ENCODE results near the gene PAXX.
A peak's percentile ranks its signal among the peaks of the same experiment; 100 is the strongest.

PAXX gene, protein sequence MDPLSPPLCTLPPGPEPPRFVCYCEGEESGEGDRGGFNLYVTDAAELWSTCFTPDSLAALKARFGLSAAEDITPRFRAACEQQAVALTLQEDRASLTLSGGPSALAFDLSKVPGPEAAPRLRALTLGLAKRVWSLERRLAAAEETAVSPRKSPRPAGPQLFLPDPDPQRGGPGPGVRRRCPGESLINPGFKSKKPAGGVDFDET

GRCh38 chr9:136991993-136992818, at the start of gene PAXX:
PAXX (plus strand) TSS chr9:136992422; CDS start chr9:136992444, 22 bp downstream.
- peak; percentile 66 for DNase-seq

DNA sequence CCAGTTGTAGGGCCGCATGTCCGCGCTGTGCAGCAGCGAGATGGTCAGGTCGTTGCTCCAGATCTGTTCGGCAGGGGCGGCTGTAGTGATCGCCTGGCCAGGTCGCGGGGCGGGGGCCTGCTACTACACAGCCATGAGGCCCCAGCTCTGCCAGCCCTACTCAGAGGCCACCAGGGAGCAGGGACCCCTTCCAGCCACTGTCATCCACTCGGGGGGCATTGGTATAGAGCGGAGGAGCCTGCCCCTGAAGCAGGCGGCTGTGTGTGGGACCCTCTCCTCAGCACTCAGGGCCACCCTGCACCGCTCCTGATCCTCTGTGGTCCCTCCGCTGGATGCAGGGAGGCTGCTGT, 49.4 kb upstream of the PAXX start:
- no peak for DNase-seq

DNA sequence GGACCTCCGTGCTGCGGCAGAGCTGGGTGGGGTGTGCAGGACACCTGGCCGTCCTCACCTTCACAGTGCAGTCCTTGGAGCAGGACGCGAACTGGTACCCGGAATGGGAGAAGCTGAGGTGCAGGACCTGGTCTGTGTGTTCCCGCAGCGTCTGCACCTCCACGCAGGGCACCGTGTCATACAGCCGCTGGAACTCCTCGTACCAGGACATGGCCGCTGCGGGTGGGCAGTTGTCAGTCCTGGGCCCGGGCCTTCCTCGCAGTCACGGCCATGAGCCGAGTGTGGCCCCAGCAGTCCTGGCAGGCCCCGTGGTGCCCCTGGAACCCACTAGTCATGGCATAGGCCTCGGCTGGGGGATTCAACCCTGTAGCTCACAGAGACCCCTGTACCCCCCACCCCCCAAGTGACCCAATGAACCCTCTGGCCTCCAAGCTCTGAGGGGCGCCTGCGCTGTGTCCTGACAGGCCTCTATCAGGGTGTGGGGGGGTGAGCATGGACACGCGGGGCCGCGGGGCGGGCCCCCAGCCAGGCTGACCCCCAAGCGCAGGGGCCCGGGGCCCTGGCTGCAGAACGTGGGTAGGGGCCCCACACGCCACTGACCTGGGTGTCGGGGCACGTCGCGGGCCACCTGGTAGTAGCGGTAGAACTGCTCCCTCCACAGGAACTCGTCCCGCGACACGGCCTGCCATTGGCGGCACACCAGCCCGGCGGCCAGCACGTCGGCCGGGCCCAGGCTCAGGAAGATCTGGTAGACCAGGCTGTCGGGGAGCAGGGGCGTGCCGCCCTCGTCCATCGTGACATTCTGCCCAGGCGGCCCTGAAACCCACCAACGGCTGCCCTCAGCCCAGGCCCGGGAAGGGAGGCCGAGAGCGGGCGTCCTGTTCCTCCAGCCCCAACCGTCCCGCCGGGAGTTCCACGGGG, 48.7 kb upstream of the PAXX start:
- no peak for DNase-seq

DNA sequence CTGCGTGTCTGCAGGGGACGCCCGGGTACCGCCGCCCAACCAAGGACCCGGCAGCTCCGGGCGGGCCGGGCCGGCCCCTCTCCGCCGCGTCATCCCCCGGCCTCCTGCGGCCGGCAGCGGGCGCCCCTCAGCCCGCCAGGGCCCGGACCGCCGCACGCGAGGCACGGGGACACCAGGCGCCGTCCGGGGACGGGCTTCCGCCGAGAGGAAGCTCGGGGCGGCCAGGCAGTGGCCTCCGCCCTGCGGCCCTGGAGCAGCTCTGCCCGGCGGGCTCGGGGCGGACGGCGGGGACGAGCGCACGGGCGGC, 48.1 kb upstream of the PAXX start:
- no peak for DNase-seq

- DNase-seq: peak; percentile 89
Measured at GRCh38 chr9:136944519-136945332, 47.5 kb upstream of the PAXX start, which contains the start of the genes C8G and FBXW5. C8G (plus strand) TSS chr9:136945243; CDS start chr9:136945321, 78 bp downstream. FBXW5 (minus strand) TSS chr9:136944738; CDS start chr9:136944083, 655 bp downstream.

DNA sequence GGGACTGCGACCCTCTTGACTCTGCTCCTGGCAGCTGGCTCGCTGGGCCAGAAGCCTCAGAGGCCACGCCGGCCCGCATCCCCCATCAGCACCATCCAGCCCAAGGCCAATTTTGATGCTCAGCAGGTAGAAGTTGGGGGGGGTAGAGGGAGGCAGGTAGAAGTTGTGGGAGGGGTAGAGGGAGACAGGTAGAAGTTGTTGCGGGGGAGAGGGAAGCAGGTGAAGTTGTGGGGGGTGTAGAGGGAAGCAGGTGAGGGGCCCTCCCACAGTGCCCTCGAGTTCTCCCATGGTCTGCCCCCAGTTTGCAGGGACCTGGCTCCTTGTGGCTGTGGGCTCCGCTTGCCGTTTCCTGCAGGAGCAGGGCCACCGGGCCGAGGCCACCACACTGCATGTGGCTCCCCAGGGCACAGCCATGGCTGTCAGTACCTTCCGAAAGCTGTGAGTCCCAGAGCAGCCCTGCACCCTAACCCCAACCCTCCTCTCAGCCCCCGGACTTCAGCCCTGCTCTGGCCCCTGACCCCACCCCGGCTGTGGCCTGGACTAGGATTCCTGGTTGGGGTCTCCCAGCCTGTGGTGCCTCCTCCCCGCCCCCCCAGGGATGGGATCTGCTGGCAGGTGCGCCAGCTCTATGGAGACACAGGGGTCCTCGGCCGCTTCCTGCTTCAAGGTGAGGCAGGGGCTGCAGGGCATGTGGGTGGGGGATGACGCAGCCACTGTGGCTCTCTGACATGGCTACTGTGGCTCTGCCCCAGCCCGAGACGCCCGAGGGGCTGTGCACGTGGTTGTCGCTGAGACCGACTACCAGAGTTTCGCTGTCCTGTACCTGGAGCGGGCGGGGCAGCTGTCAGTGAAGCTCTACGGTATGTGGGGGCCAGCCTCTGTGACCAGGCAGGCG, 46.6 kb upstream of the PAXX start:
- DNase-seq: no peak

DNA sequence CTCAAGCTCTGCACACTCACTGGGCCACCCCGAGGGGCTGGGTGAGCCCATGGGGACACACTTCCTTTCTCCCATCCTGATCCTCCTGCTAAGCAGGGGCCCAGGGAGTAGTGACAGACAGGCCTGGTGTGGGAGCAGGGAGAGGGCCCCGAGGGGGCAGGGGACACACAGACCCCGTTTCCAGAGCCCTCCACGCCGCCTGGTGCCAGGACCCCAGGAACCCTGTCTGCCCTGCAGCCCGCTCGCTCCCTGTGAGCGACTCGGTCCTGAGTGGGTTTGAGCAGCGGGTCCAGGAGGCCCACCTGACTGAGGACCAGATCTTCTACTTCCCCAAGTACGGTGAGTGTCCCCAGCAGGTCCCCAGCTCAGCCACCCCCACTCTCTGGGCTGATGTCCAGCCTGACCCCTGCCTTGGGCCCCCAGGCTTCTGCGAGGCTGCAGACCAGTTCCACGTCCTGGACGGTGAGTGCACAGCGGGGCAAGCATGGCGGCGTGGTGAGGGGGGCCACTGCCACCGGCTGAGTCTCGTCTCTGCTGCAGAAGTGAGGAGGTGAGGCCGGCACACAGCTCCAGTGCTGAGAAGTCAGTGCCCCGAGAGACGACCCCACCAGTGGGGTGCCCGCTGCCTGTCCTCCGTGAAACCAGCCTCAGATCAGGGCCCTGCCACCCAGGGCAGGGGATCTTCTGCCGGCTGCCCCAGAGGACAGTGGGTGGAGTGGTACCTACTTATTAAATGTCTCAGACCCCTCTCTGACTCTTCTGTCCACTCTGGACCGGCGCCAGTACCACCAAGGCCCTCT, 45.8 kb upstream of the PAXX start:
- DNase-seq: no peak

GRCh38 chr9:136947028-136947891, 45.0 kb upstream of the PAXX start:
- no peak for DNase-seq

- DNase-seq: no peak
Measured at GRCh38 chr9:136947955-136948510, 44.2 kb upstream of the PAXX start.

GRCh38 chr9:136949239-136949816, 42.9 kb upstream of the PAXX start:
- no peak for DNase-seq

- peak; percentile 86 for DNase-seq
Measured at GRCh38 chr9:136949817-136950655, 42.2 kb upstream of the PAXX start.

GRCh38 chr9:136950656-136951276, 41.5 kb upstream of the PAXX start:
- DNase-seq: no peak

- DNase-seq: no peak
Measured at GRCh38 chr9:136951541-136952320, 40.5 kb upstream of the PAXX start, which contains the start of gene LCN12. LCN12 (plus strand) TSS chr9:136952273; CDS start chr9:136952328, 55 bp downstream.

- DNase-seq: no peak
Measured at GRCh38 chr9:136952321-136952850, 39.8 kb upstream of the PAXX start.

GRCh38 chr9:136952876-136953770, 39.1 kb upstream of the PAXX start:
- no peak for DNase-seq

All from NCI-H1105 treated with DMSO at 0.1 percent for 48 hours (cell line).